ENCODE data around the gene ABLIM1.

The ABLIM1 gene

GRCh38 chr10:114498413-114499111 lies 159.5 kb downstream of the ABLIM1 start:
- no peak for TF ChIP-seq GATA3 (IDR thresholded peaks at IDR 0.05; ENCODE audit: low read depth, low read length)
- TF ChIP-seq GATA2 (IDR thresholded peaks at IDR 0.05; ENCODE audit: low read depth, low read length) = no peak

- TF ChIP-seq GATA2 (IDR thresholded peaks at IDR 0.05; ENCODE audit: low read depth, low read length) (no peak), GATA3 (IDR thresholded peaks at IDR 0.05; ENCODE audit: low read depth, low read length) (no peak)
These were observed 162.8 kb downstream of the ABLIM1 start for GRCh38 chr10:114495303-114495702.

GRCh38 chr10:114492351-114493037 lies 165.6 kb downstream of the ABLIM1 start:
- TF ChIP-seq GATA3 (IDR thresholded peaks at IDR 0.05; ENCODE audit: low read depth, low read length) (no peak), GATA2 (IDR thresholded peaks at IDR 0.05; ENCODE audit: low read depth, low read length) (no peak)

GRCh38 chr10:114491933-114492332 lies 166.1 kb downstream of the ABLIM1 start:
- no peak for TF ChIP-seq GATA3 (IDR thresholded peaks at IDR 0.05; ENCODE audit: low read depth, low read length)
- no peak for TF ChIP-seq GATA2 (IDR thresholded peaks at IDR 0.05; ENCODE audit: low read depth, low read length)

- no peak for TF ChIP-seq GATA3 (IDR thresholded peaks at IDR 0.05; ENCODE audit: low read depth, low read length)
- TF ChIP-seq GATA2 (IDR thresholded peaks at IDR 0.05; ENCODE audit: low read depth, low read length) = no peak
These were observed 166.7 kb downstream of the ABLIM1 start for GRCh38 chr10:114491419-114491818.

- TF ChIP-seq GATA2 (IDR thresholded peaks at IDR 0.05; ENCODE audit: low read depth, low read length) = no peak
- TF ChIP-seq GATA3 (IDR thresholded peaks at IDR 0.05; ENCODE audit: low read depth, low read length) = no peak
These were observed 168.4 kb downstream of the ABLIM1 start for GRCh38 chr10:114489521-114490310.

- TF ChIP-seq GATA2 (IDR thresholded peaks at IDR 0.05; ENCODE audit: low read depth, low read length) (no peak), GATA3 (IDR thresholded peaks at IDR 0.05; ENCODE audit: low read depth, low read length) (no peak)
These were observed 170.1 kb downstream of the ABLIM1 start for GRCh38 chr10:114487815-114488536.

GRCh38 chr10:114486938-114487814 lies 170.9 kb downstream of the ABLIM1 start:
- TF ChIP-seq GATA2 (IDR thresholded peaks at IDR 0.05; ENCODE audit: low read depth, low read length) (peak; percentile 82; the same call in 1 of the 2 replicates), GATA3 (IDR thresholded peaks at IDR 0.05; ENCODE audit: low read depth, low read length) (peak; percentile 81)

GRCh38 chr10:114485696-114486400 lies 172.2 kb downstream of the ABLIM1 start:
- TF ChIP-seq GATA2 (IDR thresholded peaks at IDR 0.05; ENCODE audit: low read depth, low read length) = no peak
- TF ChIP-seq GATA3 (IDR thresholded peaks at IDR 0.05; ENCODE audit: low read depth, low read length) = no peak

GRCh38 chr10:114483575-114483974 lies 174.5 kb downstream of the ABLIM1 start:
- no peak for TF ChIP-seq GATA2 (IDR thresholded peaks at IDR 0.05; ENCODE audit: low read depth, low read length)
- TF ChIP-seq GATA3 (IDR thresholded peaks at IDR 0.05; ENCODE audit: low read depth, low read length) = no peak

- no peak for TF ChIP-seq GATA2 (IDR thresholded peaks at IDR 0.05; ENCODE audit: low read depth, low read length)
- TF ChIP-seq GATA3 (IDR thresholded peaks at IDR 0.05; ENCODE audit: low read depth, low read length) = no peak
These were observed 175.4 kb downstream of the ABLIM1 start for GRCh38 chr10:114482480-114483304.

GRCh38 chr10:114481055-114481454 lies 177.0 kb downstream of the ABLIM1 start:
- TF ChIP-seq GATA2 (IDR thresholded peaks at IDR 0.05; ENCODE audit: low read depth, low read length) = no peak
- TF ChIP-seq GATA3 (IDR thresholded peaks at IDR 0.05; ENCODE audit: low read depth, low read length) = no peak
